HepG2 (cell line): Measurements from ENCODE around the gene ENAH. TPM values are rescaled to one million over a fixed set of nuclear protein-coding genes. Genes with fewer than 3 reads are reported as not detected.

Experiments
- EZH2 ChIP-seq: conservative IDR thresholded peaks from 2 replicates; pipeline ENCODE4 v1.6.1; 2012; ENCODE audit warnings: mild to moderate bottlenecking, low read depth, low read length, moderate library complexity
- GLI4 ChIP-seq: sonication (generic); formaldehyde crosslinking; IDR thresholded peaks from 2 replicates; pipeline ENCODE4 v1.5.1; 2020; ENCODE audit warnings: missing genetic modification reagents, mild to moderate bottlenecking, moderate library complexity, borderline replicate concordance
- KDM4B ChIP-seq: sonication (generic); formaldehyde crosslinking; IDR thresholded peaks from 2 replicates; pipeline ENCODE4 v1.4.0; 2020; ENCODE audit warnings: missing genetic modification reagents
- PHF8 ChIP-seq: sonication (generic); formaldehyde crosslinking; IDR thresholded peaks from 2 replicates; pipeline ENCODE4 v1.5.0; 2020; ENCODE audit warnings: missing genetic modification reagents
- RBFOX2 ChIP-seq: fragments of 200-400 bp; formaldehyde crosslinking; IDR thresholded peaks from 2 replicates; pipeline ENCODE4 v1.6.1; 2017; ENCODE audit warnings: low read depth, mild to moderate bottlenecking, low read length
- ZNF766 ChIP-seq: sonication (generic); formaldehyde crosslinking; IDR thresholded peaks from 2 replicates; pipeline ENCODE4 v1.5.0; 2020; ENCODE audit warnings: missing genetic modification reagents, borderline replicate concordance
- polyA plus RNA-seq, 8 experiments: library from polyadenylated mRNA; depleted of rRNA in 3 of 8; stranded (reverse) in 7 of 8; unstranded in 1 of 8; fragments of >200 nt; fragmentation: Illumina TruSeq in 4 of 8; extraction: Trizol in 4 of 8; gene quantifications; 2 replicates each; pipeline versions ENCODE4 v1.2.1 to v1.2.3, GENCODE V29; 2011 to 2016; ENCODE audit warnings: low read depth in 4 of 8, missing spikeins in 1 of 8, mixed read lengths in 1 of 8; ENCODE audit not compliant: insufficient read depth in 1 of 8
- total RNA-seq, 5 experiments: library from RNA; depleted of rRNA; stranded (reverse); fragments of >200 nt; fragmentation: Illumina TruSeq; extraction: Trizol; gene quantifications; 2 replicates each; pipeline ENCODE4 v1.2.3, GENCODE V29; 2016; ENCODE audit warnings: low read depth in 1 of 5
- TF ChIP-seq, protein P1 (sequence below): sonication (generic); formaldehyde crosslinking; IDR thresholded peaks from 2 replicates; pipeline ENCODE4 v1.5.1; 2020; ENCODE audit warnings: mild to moderate bottlenecking, missing genetic modification reagents, borderline replicate concordance
- TF ChIP-seq, protein P2 (sequence below): sonication (generic); formaldehyde crosslinking; IDR thresholded peaks from 2 replicates; pipeline ENCODE4 v1.8.0; 2022; ENCODE audit warnings: mild to moderate bottlenecking, missing genetic modification reagents, moderate library complexity
- TF ChIP-seq, protein P3 (sequence below): sonication (generic); formaldehyde crosslinking; IDR thresholded peaks from 2 replicates; pipeline ENCODE4 v1.5.0; 2020; ENCODE audit warnings: mild to moderate bottlenecking, missing genetic modification reagents
- TF ChIP-seq, protein P4 (sequence below): IDR thresholded peaks from 2 replicates; pipeline ENCODE4 v1.6.1; 2016; ENCODE audit warnings: mild to moderate bottlenecking, missing biosample characterization, missing genetic modification reagents
- TF ChIP-seq, protein P5 (sequence below): sonication (generic); formaldehyde crosslinking; IDR thresholded peaks from 2 replicates; pipeline ENCODE4 v1.5.1; 2020; ENCODE audit warnings: mild to moderate bottlenecking, missing genetic modification reagents
- TF ChIP-seq, protein P6 (sequence below): sonication (generic); formaldehyde crosslinking; IDR thresholded peaks from 2 replicates; pipeline ENCODE4 v1.5.1; 2020; ENCODE audit warnings: mild to moderate bottlenecking, moderate library complexity, missing genetic modification reagents

Gene ENAH
- total and polyA plus RNA-seq, 2 of the 13 experiments (the other 11 are each of a cell fraction or from before 2014, with no cell fraction given): 22.1 to 58.3 TPM

DNA sequence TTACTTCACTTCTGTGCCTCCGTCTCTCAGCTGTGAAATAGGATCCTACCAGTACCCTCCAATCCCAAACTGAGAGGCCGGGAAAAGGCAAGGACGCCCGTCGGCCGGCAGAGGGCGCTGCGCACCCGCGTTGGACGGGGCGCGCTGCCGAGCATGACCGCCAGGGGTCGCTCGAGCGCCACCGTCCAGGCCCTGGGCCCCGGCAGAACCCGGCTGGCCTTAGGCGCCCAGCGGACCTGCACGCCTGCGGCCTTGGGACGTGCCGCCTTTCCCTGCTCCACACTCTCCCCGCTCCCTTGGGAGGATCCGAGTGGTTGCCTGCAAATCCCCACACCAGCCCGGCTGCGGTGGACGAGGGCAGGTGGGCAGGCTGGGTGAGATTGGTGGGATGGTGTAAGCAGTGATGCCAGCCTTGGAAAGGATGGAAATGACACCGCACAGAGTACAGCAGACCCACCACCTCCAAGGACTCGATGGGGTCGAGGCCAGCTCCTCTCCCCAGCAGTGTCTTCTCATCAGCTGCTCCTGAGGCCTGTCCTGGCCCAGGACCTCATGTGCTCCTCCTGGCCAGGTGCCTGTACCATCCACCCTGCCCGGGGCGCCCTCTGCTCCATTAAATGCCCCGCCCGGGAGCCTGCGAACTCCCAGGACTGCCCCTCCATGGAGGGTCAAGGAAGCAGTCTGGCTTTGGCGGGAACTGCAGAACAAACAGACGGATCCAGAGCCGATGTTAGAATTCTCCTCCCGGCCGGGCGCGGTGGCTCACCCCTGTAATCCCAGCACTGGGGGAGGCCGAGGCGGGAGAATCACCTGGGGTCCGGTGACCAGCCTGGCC lies 177.7 kb downstream of the ENAH start (continued):
- TF ChIP-seq KDM4B (CRISPR knock-in tag) (0 out of 2 replicates have a peak, but pooled peaks have one; percentile 38), EZH2 (no peak), PHF8 (CRISPR knock-in tag) (peak; percentile 34; the same call in 1 of the 2 replicates), GLI4 (CRISPR knock-in tag) (no peak; the same call in 1 of the 2 replicates), ZNF766 (CRISPR knock-in tag) (peak; percentile 62; the same call in 1 of the 2 replicates), RBFOX2 (no peak)
- TF ChIP-seq, protein P1, sequence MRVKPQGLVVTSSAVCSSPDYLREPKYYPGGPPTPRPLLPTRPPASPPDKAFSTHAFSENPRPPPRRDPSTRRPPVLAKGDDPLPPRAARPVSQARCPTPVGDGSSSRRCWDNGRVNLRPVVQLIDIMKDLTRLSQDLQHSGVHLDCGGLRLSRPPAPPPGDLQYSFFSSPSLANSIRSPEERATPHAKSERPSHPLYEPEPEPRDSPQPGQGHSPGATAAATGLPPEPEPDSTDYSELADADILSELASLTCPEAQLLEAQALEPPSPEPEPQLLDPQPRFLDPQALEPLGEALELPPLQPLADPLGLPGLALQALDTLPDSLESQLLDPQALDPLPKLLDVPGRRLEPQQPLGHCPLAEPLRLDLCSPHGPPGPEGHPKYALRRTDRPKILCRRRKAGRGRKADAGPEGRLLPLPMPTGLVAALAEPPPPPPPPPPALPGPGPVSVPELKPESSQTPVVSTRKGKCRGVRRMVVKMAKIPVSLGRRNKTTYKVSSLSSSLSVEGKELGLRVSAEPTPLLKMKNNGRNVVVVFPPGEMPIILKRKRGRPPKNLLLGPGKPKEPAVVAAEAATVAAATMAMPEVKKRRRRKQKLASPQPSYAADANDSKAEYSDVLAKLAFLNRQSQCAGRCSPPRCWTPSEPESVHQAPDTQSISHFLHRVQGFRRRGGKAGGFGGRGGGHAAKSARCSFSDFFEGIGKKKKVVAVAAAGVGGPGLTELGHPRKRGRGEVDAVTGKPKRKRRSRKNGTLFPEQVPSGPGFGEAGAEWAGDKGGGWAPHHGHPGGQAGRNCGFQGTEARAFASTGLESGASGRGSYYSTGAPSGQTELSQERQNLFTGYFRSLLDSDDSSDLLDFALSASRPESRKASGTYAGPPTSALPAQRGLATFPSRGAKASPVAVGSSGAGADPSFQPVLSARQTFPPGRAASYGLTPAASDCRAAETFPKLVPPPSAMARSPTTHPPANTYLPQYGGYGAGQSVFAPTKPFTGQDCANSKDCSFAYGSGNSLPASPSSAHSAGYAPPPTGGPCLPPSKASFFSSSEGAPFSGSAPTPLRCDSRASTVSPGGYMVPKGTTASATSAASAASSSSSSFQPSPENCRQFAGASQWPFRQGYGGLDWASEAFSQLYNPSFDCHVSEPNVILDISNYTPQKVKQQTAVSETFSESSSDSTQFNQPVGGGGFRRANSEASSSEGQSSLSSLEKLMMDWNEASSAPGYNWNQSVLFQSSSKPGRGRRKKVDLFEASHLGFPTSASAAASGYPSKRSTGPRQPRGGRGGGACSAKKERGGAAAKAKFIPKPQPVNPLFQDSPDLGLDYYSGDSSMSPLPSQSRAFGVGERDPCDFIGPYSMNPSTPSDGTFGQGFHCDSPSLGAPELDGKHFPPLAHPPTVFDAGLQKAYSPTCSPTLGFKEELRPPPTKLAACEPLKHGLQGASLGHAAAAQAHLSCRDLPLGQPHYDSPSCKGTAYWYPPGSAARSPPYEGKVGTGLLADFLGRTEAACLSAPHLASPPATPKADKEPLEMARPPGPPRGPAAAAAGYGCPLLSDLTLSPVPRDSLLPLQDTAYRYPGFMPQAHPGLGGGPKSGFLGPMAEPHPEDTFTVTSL (CRISPR knock-in tag): no peak
- TF ChIP-seq, protein P2, sequence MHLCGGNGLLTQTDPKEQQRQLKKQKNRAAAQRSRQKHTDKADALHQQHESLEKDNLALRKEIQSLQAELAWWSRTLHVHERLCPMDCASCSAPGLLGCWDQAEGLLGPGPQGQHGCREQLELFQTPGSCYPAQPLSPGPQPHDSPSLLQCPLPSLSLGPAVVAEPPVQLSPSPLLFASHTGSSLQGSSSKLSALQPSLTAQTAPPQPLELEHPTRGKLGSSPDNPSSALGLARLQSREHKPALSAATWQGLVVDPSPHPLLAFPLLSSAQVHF (CRISPR knock-in tag): no peak; the same call in 1 of the 2 replicates
- TF ChIP-seq, protein P3, sequence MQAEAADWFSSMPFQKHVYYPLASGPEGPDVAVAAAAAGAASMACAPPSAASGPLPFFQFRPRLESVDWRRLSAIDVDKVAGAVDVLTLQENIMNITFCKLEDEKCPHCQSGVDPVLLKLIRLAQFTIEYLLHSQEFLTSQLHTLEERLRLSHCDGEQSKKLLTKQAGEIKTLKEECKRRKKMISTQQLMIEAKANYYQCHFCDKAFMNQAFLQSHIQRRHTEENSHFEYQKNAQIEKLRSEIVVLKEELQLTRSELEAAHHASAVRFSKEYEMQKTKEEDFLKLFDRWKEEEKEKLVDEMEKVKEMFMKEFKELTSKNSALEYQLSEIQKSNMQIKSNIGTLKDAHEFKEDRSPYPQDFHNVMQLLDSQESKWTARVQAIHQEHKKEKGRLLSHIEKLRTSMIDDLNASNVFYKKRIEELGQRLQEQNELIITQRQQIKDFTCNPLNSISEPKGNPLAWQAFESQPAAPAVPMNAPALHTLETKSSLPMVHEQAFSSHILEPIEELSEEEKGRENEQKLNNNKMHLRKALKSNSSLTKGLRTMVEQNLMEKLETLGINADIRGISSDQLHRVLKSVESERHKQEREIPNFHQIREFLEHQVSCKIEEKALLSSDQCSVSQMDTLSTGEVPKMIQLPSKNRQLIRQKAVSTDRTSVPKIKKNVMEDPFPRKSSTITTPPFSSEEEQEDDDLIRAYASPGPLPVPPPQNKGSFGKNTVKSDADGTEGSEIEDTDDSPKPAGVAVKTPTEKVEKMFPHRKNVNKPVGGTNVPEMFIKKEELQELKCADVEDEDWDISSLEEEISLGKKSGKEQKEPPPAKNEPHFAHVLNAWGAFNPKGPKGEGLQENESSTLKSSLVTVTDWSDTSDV (CRISPR knock-in tag): no peak
- TF ChIP-seq, protein P4, sequence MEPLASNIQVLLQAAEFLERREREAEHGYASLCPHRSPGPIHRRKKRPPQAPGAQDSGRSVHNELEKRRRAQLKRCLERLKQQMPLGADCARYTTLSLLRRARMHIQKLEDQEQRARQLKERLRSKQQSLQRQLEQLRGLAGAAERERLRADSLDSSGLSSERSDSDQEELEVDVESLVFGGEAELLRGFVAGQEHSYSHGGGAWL (CRISPR knock-in tag): peak; percentile 58; the same call in 1 of the 2 replicates
- TF ChIP-seq, protein P5, sequence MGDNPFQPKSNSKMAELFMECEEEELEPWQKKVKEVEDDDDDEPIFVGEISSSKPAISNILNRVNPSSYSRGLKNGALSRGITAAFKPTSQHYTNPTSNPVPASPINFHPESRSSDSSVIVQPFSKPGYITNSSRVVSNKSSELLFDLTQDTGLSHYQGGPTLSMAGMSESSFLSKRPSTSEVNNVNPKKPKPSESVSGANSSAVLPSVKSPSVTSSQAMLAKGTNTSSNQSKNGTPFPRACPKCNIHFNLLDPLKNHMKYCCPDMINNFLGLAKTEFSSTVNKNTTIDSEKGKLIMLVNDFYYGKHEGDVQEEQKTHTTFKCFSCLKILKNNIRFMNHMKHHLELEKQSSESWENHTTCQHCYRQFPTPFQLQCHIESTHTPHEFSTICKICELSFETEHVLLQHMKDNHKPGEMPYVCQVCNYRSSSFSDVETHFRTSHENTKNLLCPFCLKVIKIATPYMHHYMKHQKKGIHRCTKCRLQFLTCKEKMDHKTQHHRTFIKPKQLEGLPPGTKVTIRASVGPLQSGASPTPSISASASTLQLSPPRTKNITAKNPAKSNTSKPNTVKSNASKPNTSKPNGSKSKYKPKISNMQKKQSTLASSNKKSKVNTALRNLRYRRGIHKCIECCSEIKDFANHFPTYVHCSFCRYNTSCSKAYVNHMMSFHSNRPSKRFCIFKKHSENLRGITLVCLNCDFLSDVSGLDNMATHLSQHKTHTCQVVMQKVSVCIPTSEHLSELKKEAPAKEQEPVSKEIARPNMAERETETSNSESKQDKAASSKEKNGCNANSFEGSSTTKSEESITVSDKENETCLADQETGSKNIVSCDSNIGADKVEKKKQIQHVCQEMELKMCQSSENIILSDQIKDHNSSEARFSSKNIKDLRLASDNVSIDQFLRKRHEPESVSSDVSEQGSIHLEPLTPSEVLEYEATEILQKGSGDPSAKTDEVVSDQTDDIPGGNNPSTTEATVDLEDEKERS: no peak
- TF ChIP-seq, protein P6, sequence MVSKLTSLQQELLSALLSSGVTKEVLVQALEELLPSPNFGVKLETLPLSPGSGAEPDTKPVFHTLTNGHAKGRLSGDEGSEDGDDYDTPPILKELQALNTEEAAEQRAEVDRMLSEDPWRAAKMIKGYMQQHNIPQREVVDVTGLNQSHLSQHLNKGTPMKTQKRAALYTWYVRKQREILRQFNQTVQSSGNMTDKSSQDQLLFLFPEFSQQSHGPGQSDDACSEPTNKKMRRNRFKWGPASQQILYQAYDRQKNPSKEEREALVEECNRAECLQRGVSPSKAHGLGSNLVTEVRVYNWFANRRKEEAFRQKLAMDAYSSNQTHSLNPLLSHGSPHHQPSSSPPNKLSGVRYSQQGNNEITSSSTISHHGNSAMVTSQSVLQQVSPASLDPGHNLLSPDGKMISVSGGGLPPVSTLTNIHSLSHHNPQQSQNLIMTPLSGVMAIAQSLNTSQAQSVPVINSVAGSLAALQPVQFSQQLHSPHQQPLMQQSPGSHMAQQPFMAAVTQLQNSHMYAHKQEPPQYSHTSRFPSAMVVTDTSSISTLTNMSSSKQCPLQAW (CRISPR knock-in tag): no peak
